ENCODE measurements around the gene RABGAP1L.

- TF ChIP-seq CTCF (IDR thresholded peaks at IDR 0.05) = no peak
- no peak for TF ChIP-seq POLR2A (IDR thresholded peaks at IDR 0.05)
- no peak for TF ChIP-seq POLR2AphosphoS5 (IDR thresholded peaks at IDR 0.05)
- TF ChIP-seq EP300 (IDR thresholded peaks at IDR 0.05) = no peak
These were observed 247.1 kb downstream of the RABGAP1L start for GRCh38 chr1:174406421-174406820.
